Measurements from ENCODE around the gene S1PR3.

Gene S1PR3

GRCh38 chr9:88969646-88970373 is 21.5 kb upstream of the S1PR3 start:
- no peak for DNase-seq

GRCh38 chr9:88971131-88971960 is 19.9 kb upstream of the S1PR3 start:
- no peak for DNase-seq

GRCh38 chr9:88972401-88972800 is 18.9 kb upstream of the S1PR3 start:
- DNase-seq: no peak

- DNase-seq: no peak
Measured at GRCh38 chr9:88973281-88974045, 17.8 kb upstream of the S1PR3 start.

GRCh38 chr9:88974641-88975040 is 16.6 kb upstream of the S1PR3 start:
- no peak for DNase-seq

- no peak for DNase-seq
Measured at GRCh38 chr9:88975966-88976889, 15.0 kb upstream of the S1PR3 start.

- DNase-seq: no peak
Measured at GRCh38 chr9:88976890-88977257, 14.4 kb upstream of the S1PR3 start.

GRCh38 chr9:88978034-88978433 is 13.2 kb upstream of the S1PR3 start:
- DNase-seq: no peak

- DNase-seq: no peak
Measured at GRCh38 chr9:88979021-88979420, 12.2 kb upstream of the S1PR3 start.

- no peak for DNase-seq
Measured at GRCh38 chr9:88979791-88980190, 11.5 kb upstream of the S1PR3 start.

- DNase-seq: no peak
Measured at GRCh38 chr9:88980740-88981203, 10.5 kb upstream of the S1PR3 start.

- DNase-seq: no peak
Measured at GRCh38 chr9:88983865-88984542, 7.3 kb upstream of the S1PR3 start.

GRCh38 chr9:88984543-88984883 is 6.8 kb upstream of the S1PR3 start:
- no peak for DNase-seq

- DNase-seq: no peak
Measured at GRCh38 chr9:88985616-88986015, 5.7 kb upstream of the S1PR3 start.

GRCh38 chr9:88986776-88987175 is 4.5 kb upstream of the S1PR3 start:
- DNase-seq: no peak

GRCh38 chr9:88987661-88988060 is 3.6 kb upstream of the S1PR3 start:
- no peak for DNase-seq

- DNase-seq: no peak
Measured at GRCh38 chr9:88988796-88989641, 2.2 kb upstream of the S1PR3 start.

GRCh38 chr9:88990041-88990728 is 1.1 kb upstream of the S1PR3 start:
- DNase-seq: no peak

- DNase-seq: no peak
Measured at GRCh38 chr9:88990729-88991065, 571 bp upstream of the S1PR3 start.

- no peak for DNase-seq
Measured at GRCh38 chr9:88992556-88992955, 1.3 kb downstream of the S1PR3 start.
